Effector CD8-positive, alpha-beta T cell (primary cell): Measurements from ENCODE around the gene NAXD.
"Not testable (repeated sequence)": the region's sequence is repeated elsewhere in the genome, so short reads cannot be mapped to it uniquely, and the experiment has no call there.

Experiments
- DNase-seq: peaks from one replicate; lab custom pipeline; 2025; lab: John Stamatoyannopoulos, UW

NAXD gene

GRCh38 chr13:110664673-110665072 lies 49.3 kb downstream of the NAXD start:
- no peak for DNase-seq

GRCh38 chr13:110665491-110666254 lies 50.3 kb downstream of the NAXD start:
- DNase-seq = no peak

- no peak for DNase-seq
Observed at GRCh38 chr13:110666255-110666533, 50.8 kb downstream of the NAXD start.

GRCh38 chr13:110669036-110669435 lies 53.7 kb downstream of the NAXD start:
- DNase-seq = no peak

- DNase-seq = not testable (repeated sequence)
Observed at GRCh38 chr13:110669814-110670213, 54.5 kb downstream of the NAXD start.

- DNase-seq = no peak
Observed at GRCh38 chr13:110676595-110677587, 61.5 kb downstream of the NAXD start.

- no peak for DNase-seq
Observed at GRCh38 chr13:110677731-110678545, 62.6 kb downstream of the NAXD start.

GRCh38 chr13:110680852-110681251 lies 65.5 kb downstream of the NAXD start:
- no peak for DNase-seq

GRCh38 chr13:110681868-110682550 lies 66.7 kb downstream of the NAXD start:
- DNase-seq = no peak

GRCh38 chr13:110682746-110683145 lies 67.4 kb downstream of the NAXD start:
- DNase-seq = no peak

GRCh38 chr13:110683203-110683883 lies 68.0 kb downstream of the NAXD start:
- DNase-seq = no peak

- DNase-seq = no peak
Observed at GRCh38 chr13:110683921-110684320, 68.6 kb downstream of the NAXD start.

GRCh38 chr13:110684388-110685056 lies 69.2 kb downstream of the NAXD start:
- no peak for DNase-seq

GRCh38 chr13:110685305-110686020 lies 70.1 kb downstream of the NAXD start:
- no peak for DNase-seq

GRCh38 chr13:110687736-110688135 lies 72.4 kb downstream of the NAXD start:
- no peak for DNase-seq

- DNase-seq = no peak
Observed at GRCh38 chr13:110689041-110689440, 73.7 kb downstream of the NAXD start.
